DOHH2 (cell line): Measurements from ENCODE around the gene MVB12B.

ENCODE experiments used
- H3F3A ChIP-seq: fragments of 200-600 bp; sonication (generic), shearing (Covaris generic); 2 replicates; pipeline ENCODE4 v1.6.0; 2016; ENCODE audit warnings: antibody characterized with exemption, mild to moderate bottlenecking; ENCODE audit not compliant: control insufficient read depth, insufficient read depth
- H3K27ac ChIP-seq: fragments of 200-600 bp; sonication (generic); 2 replicates; pipeline ENCODE4 v1.5.1; 2014; ENCODE audit warnings: low read depth, mild to moderate bottlenecking, low read length, moderate library complexity
- H3K27me3 ChIP-seq: fragments of 200-600 bp; sonication (generic); 2 replicates; pipeline ENCODE4 v1.6.1; 2014; ENCODE audit warnings: mild to moderate bottlenecking, low read length, mixed read lengths; ENCODE audit not compliant: control insufficient read depth
- H3K36me3 ChIP-seq: fragments of 200-600 bp; sonication (generic); 2 replicates; pipeline ENCODE4 v1.6.1; 2014; ENCODE audit warnings: mild to moderate bottlenecking, low read length, moderate library complexity, mixed read lengths; ENCODE audit not compliant: control insufficient read depth
- H3K4me1 ChIP-seq: fragments of 200-600 bp; sonication (generic); 2 replicates; pipeline ENCODE4 v1.6.1; 2014; ENCODE audit warnings: mild to moderate bottlenecking, low read length, mixed read lengths; ENCODE audit not compliant: control insufficient read depth
- H3K4me2 ChIP-seq: fragments of 200-600 bp; sonication (generic); 2 replicates; pipeline ENCODE4 v1.6.0; 2014; ENCODE audit warnings: mild to moderate bottlenecking, low read length, moderate library complexity
- H3K4me3 ChIP-seq: fragments of 200-600 bp; sonication (generic); 2 replicates; pipeline ENCODE4 v1.5.1; 2014; ENCODE audit warnings: mild to moderate bottlenecking, low read length, mixed read lengths
- H3K79me2 ChIP-seq: fragments of 200-600 bp; sonication (generic); 2 replicates; pipeline ENCODE4 v1.6.1; 2014; ENCODE audit warnings: mild to moderate bottlenecking, low read length, mixed read lengths; ENCODE audit not compliant: control insufficient read depth
- H3K9me2 ChIP-seq: fragments of 200-600 bp; sonication (generic); replicated peaks from 2 replicates; pipeline ENCODE4 v1.6.1; 2014; ENCODE audit warnings: mild to moderate bottlenecking, low read length, mixed read lengths; ENCODE audit not compliant: control insufficient read depth
- H3K9me3 ChIP-seq: fragments of 200-600 bp; sonication (generic); 2 replicates; pipeline ENCODE4 v1.6.1; 2014; ENCODE audit warnings: antibody characterized with exemption, low read length, mixed read lengths; ENCODE audit not compliant: control insufficient read depth, insufficient read depth
- H4K20me1 ChIP-seq: fragments of 200-600 bp; sonication (generic); 2 replicates; pipeline ENCODE4 v1.6.0; 2014; ENCODE audit warnings: low read depth, mild to moderate bottlenecking, antibody characterized with exemption, low read length, moderate library complexity; ENCODE audit not compliant: control insufficient read depth, insufficient read depth
- CTCF ChIP-seq: fragments of 200-600 bp; sonication (generic); IDR thresholded peaks from one replicate; pipeline ENCODE4 v1.5.1; 2014; ENCODE audit warnings: antibody characterized with exemption, mild to moderate bottlenecking, low read depth, low read length; ENCODE audit not compliant: poor library complexity, severe bottlenecking
- EZH2phosphoT487 ChIP-seq: fragments of 200-600 bp; sonication (generic); IDR thresholded peaks from 2 replicates; pipeline ENCODE4 v1.6.1; 2017; ENCODE audit warnings: borderline replicate concordance, mild to moderate bottlenecking, antibody characterized with exemption, low read length, moderate library complexity, mixed read lengths

Gene MVB12B

GRCh38 chr9:126481862-126482261, 155.2 kb downstream of the MVB12B start:
- Histone ChIP-seq H3K4me2 (no peak overlapping the region), H3K4me1 (no peaks in the 10 kb centered on the region), H3K9me2 (no peaks in the 10 kb centered on the region), H3K4me3 (no peak overlapping the region), H4K20me1 (no peaks in the 10 kb centered on the region), H3F3A (no peaks in the 10 kb centered on the region), H3K9me3 (no peaks in the 10 kb centered on the region), H3K79me2 (no peaks in the 10 kb centered on the region), H3K27me3 (no peaks in the 10 kb centered on the region; the same call in 1 of the 2 replicates), H3K36me3 (no peaks in the 10 kb centered on the region), H3K27ac (no peak overlapping the region)
- TF ChIP-seq EZH2phosphoT487 (no peak), CTCF (no peak)

- Histone ChIP-seq H3K4me3 (no peak overlapping the region), H3K27me3 (no peaks in the 10 kb centered on the region; the same call in 1 of the 2 replicates)
These were observed 155.9 kb downstream of the MVB12B start for GRCh38 chr9:126482361-126483044.

GRCh38 chr9:126483468-126484073, 156.9 kb downstream of the MVB12B start:
- H3K79me2 ChIP-seq, result no peaks in the 10 kb centered on the region
- H3K36me3 ChIP-seq, result no peaks in the 10 kb centered on the region
- H3F3A ChIP-seq, result no peaks in the 10 kb centered on the region
- no peaks in the 10 kb centered on the region; the same call in 1 of the 2 replicates for H3K27me3 ChIP-seq
- no peaks in the 10 kb centered on the region for H3K9me2 ChIP-seq
- no peak overlapping the region for H3K4me2 ChIP-seq
- TF ChIP-seq EZH2phosphoT487, result no peak
- no peak for TF ChIP-seq CTCF
- H3K9me3 ChIP-seq, result no peaks in the 10 kb centered on the region
- no peak overlapping the region for H3K27ac ChIP-seq
- no peak overlapping the region for H3K4me3 ChIP-seq
- no peaks in the 10 kb centered on the region for H4K20me1 ChIP-seq
- H3K4me1 ChIP-seq, result no peaks in the 10 kb centered on the region

More at GRCh38 chr9:126482361-126483044, 155.9 kb downstream of the MVB12B start:
- TF ChIP-seq EZH2phosphoT487, result no peak
- Histone ChIP-seq H3F3A (no peaks in the 10 kb centered on the region), H3K9me2 (no peaks in the 10 kb centered on the region), H3K4me1 (no peaks in the 10 kb centered on the region), H3K9me3 (no peaks in the 10 kb centered on the region), H3K79me2 (no peaks in the 10 kb centered on the region), H3K4me2 (no peak overlapping the region), H4K20me1 (no peaks in the 10 kb centered on the region), H3K36me3 (no peaks in the 10 kb centered on the region), H3K27ac (no peak overlapping the region)

DNA sequence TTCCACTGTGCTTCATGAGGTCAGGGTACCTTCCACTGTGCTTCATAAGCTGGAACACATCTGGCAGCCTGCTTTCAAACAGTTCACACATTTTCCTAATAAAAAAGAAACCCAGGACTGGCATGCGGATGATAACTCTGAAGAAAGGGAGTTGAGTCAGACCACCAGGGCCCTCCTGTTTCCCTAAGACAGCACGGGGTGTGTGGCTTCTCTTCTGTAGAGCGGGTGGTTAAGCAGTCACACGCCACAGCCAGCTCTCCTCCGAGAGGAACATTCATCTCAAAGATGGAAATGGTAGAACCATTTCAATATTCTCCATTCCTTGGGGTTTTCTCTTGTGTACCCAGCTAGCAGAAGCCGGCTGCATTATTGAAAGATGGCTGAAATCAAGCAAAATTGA, 159.0 kb downstream of the MVB12B start:
- no peak for TF ChIP-seq CTCF
- TF ChIP-seq EZH2phosphoT487, result no peak
- no peaks in the 10 kb centered on the region for H3K4me1 ChIP-seq
- H3K36me3 ChIP-seq, result no peaks in the 10 kb centered on the region
- no peaks in the 10 kb centered on the region for H3F3A ChIP-seq
- no peak overlapping the region for H3K4me2 ChIP-seq
- no peaks in the 10 kb centered on the region for H4K20me1 ChIP-seq
- no peak overlapping the region for H3K4me3 ChIP-seq
- H3K27ac ChIP-seq, result no peak overlapping the region
- H3K79me2 ChIP-seq, result no peaks in the 10 kb centered on the region
- H3K27me3 ChIP-seq, result no peaks in the 10 kb centered on the region; the same call in 1 of the 2 replicates
- H3K9me3 ChIP-seq, result no peaks in the 10 kb centered on the region
- no peaks in the 10 kb centered on the region for H3K9me2 ChIP-seq
